DND-41 (cell line): ENCODE measurements around the gene TNFAIP2.

Source experiments
- CTCF ChIP-seq: IDR thresholded peaks from 2 replicates; pipeline ENCODE4 v1.5.1; 2012; ENCODE audit warnings: borderline replicate concordance, low read length, moderate library complexity, mild to moderate bottlenecking; ENCODE audit not compliant: poor library complexity, severe bottlenecking; ENCODE audit errors: extremely low read depth
- EZH2 ChIP-seq: IDR thresholded peaks from 3 replicates; pipeline ENCODE4 v1.6.1; 2012; ENCODE audit warnings: borderline replicate concordance, low read depth, mild to moderate bottlenecking, moderate library complexity, low read length, inconsistent platforms; ENCODE audit not compliant: severe bottlenecking

- TF ChIP-seq CTCF (no peak), EZH2 (no peak)
Measured at GRCh38 chr14:103094406-103095209, 28.7 kb upstream of the TNFAIP2 start, which contains the start of gene EXOC3L4.
